NCI-H1048 (cell line): ENCODE data around the gene DNAJA1.
A peak's percentile ranks its signal among the peaks of the same experiment; 100 is the strongest.

Experiments used
- DNase-seq: peaks from one replicate; lab custom pipeline; 2025; lab: John Stamatoyannopoulos, UW

DNAJA1 gene

DNA sequence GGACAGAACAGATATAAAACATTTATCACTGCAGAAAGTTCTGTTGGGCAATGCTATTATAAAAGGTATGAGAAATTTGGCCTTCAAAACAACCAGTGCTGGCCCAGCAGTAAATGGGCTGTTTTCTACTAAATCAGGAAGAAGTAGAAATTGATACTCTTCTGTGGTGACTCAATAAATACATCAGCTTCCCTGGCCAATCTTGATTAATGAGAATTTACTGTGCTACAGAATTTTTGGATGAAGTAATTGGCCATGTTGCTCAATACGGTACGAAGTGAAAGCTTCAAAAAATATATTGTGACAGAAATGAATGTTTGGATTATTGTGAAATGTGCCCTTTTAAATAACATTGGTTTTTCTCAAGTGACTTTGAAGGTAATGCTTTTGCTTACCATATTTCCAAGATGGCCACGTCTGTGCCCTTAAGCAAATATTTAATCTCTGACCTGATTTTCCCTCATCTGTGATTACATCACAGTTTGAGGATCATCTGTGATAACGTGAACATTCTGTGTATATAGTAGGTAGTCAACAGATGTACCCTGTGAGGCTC lies 4.2 kb downstream of the DNAJA1 start:
- DNase-seq = no peak

DNA sequence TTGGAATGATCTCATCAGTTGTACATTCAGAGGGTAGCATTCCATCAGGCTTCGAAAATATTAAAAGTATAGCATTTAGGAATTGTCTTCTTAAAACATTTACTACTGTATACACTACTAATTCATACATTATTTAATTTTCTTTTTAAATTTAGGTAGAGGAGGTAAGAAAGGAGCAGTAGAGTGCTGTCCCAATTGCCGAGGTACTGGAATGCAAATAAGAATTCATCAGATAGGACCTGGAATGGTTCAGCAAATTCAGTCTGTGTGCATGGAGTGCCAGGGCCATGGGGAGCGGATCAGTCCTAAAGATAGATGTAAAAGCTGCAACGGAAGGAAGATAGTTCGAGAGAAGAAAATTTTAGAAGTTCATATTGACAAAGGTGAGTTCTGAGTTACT lies 5.2 kb downstream of the DNAJA1 start:
- no peak for DNase-seq

DNA sequence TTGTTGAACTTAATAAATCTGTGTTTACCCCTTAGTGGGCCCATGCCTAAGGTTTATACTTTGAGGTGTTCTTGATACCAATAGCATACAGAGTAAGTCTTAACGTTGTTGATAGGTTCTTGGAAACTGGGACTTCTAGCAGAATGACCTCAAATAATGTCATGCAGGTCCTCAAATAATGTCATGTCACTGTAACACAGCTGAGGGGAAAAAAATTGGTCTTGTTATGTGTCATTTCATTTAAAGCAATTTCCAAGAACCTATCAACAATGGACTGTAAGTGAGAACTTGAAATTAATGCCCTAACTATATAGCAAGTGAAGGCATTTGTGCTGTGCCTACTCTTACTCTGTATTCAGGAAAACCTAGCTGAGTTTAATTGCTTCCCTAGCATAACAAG lies 7.2 kb downstream of the DNAJA1 start:
- DNase-seq = no peak

DNA sequence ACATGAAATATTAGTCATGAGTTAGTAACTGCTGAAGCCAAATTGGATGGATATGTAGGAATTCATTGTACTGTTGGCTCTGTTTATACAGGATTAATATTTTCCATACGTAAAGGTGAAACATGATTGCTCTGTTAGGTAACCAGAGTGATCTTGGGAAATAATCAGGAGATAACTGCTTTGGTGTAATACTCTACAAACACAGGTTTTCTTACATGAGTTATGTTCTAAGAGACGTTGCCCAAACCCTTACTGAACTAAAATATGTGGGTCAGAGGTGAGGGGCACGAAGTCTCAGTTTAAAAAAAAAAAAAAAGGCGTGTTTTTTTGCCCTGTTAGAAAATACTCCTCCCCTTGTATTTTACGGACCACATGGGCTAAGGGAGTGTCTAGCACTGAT lies 7.8 kb downstream of the DNAJA1 start:
- no peak for DNase-seq

DNA sequence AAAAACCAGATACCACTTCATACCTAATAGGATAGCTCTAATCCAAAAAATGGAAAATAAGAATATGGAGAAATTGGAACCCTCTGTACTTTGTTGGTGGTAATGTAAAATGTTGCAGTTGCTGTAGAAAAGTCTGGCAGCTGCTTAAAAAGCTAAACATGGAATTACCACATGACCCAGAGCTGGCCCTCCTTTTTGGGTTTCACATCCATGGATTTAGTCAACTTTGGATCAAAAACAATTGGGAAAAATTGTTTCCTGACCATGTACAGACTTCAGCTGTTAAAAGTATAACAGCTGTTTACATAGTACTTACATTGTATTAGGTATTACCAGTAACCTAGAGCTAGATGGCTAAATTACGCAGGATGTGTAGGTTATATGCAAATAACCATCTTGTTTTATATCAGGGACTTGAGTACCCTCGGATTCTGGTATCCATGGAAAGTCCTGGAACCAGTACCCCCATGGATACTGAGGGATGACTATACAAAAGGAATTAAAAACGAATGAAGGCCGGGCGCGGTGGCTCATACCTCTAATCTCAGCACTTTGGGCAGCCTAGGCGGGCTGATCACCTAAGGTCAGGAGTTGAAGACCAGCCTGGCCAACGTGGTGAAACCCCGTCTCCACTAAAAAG lies 15.8 kb downstream of the DNAJA1 start:
- DNase-seq = no peak

DNA sequence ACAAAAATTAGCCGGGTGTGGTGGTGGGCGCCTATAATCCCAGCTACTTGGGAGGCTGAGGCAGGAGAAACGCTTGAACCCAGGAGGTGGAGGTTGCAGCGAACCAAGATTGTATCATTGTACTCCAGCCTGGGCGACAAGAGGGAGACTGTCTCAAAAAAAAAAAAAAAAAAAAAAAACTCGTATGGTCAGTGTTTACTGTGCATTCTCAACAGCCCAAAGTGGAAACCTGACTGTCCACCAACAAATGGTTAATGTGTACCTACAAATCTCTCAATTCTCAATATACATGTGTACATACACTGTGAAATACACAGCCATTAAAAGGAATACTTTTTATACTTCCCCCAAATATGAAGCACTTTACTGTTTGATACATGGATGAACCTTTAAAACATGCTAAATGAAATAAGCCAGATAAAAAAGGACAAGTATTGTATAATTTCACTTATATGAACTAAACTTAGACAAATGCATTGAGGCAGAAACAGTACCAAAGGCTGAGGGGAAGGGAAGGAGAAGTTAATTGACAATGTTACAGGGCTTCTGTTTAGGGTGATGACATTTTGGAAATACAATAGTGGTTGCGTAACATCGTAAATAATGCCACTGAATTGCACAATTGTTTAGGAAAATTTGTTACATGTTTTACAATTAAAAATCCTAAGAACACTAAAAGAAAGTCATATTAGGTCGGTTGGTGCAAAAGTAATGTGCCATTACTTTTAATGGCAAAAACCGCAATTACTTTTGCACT lies 16.5 kb downstream of the DNAJA1 start:
- no peak for DNase-seq

DNA sequence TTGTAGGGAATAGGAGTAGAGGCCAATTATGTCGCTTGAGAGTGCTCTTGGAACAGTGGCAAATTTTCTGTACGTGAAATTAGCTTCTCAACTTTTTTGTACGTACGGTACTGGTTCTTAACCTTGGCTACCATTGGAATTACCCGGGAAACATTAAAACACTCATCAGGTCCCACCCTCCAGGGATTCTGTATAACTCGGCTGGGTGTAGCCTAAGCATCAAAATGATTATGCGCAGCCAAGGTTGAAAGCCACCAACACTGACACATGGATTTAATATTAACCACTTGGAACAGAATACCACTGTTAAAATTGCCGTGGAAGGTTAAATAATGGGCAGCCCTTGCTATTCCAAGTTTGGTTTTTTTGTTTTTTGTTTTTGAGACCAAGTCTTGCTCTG lies 17.4 kb downstream of the DNAJA1 start:
- DNase-seq = no peak

DNA sequence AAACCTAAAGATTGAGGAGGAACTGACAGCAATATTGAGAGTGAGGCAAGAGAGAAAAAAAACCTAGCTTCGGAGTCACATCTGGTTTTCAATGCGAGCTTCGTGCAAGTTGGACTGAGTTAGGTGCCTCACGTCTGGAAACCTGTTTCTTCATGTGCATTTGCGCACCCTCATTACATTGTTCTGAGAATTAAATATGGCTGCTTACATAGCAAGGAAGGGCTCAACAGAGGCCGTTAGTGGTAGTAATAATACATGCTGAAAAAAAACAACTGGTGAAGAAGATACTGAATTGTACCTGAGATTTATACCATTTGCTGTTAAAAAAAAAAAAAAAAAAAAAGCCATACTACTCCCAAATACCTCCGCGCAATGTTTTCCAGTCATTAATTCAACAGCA lies 18.6 kb downstream of the DNAJA1 start:
- no peak for DNase-seq

DNA sequence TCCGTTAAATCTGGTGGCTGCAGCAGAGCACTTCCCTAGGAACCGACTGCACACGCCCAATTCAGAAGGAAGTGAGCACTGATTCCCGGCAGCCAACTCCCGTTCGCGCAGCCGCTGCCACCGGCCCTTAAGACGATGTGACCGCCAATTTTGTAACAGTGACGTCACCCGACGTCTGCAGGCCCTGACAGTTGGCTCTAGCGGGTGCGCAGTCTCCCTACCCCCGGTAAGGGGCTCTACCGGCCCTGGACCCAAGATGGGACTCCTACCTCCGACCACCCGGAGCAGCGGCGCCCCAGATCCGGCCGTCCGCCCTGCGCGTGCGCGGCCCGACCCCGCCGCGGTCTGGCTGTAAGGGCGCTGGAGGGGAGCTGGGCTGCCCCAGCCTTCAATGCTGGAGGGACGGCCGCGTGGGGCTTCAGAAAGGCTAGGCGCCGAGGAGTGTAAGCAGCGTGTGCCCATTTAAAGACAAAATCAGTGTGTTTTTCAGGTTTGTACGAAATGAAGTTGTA lies 19.1 kb downstream of the DNAJA1 start:
- no peak for DNase-seq

DNA sequence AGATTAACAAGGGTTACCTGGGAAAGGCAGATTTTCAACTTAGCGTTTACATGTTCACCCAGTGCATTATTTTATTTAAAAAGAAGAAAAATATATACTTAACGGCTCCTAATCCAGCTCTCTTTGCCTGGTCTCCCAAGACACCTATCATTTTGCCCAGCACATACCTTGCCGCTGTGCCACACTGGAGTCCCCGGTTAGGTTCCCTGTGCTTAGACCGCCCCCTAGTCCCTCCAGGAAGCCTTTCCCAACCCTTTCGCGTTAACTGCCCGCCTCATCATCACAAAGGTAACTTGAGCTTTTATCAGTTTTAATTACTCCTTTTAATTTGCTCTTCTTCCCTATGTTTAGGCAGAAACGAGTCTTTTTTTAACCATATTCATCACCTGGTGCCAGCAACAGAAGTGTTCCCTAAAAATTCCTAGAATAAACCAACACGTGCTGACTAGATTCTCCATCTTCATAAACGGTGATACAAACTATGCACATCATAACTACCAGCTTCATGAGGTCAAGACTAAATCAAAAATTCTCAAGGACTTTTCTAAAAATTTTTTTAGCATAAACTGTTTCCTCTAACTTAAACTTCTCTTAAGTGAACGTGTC lies 19.7 kb downstream of the DNAJA1 start:
- no peak for DNase-seq

DNA sequence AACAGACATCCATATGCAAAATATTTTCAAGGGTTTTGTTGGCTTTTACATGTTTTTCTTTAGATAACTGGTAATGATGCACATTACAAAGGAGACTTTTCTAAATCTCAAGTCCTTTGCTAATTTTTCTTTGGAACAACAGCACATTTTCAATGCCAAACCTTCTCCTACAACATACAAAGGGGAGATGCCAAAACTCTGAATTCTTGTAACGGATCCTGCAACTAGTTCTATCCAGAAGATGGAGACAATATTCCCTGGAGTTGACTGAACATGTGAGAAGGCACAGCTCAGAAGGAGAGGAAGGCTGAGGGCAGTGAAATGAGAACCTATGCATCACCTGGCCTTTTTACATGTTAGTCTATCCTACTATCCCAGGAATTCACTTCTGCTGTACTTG lies 21.0 kb downstream of the DNAJA1 start:
- no peak for DNase-seq

DNA sequence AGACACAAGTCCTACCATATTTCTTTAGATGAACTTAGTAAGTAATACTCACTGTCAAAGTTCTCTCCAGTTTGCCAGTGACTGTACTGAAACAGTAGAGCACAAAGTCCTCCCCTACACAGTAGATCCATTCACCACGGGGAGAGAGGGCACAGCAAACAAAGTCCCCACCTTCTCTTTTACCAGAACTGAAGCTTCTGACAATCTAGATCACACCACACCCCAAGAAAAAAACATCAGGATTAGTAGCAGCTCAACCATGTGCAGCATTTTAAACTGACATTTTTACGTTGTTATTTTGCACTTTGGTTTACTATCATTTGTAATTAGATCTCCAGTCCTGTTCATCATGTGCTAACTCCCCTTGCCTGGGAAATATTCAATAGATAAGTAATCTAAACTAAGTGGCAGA lies 23.0 kb downstream of the DNAJA1 start:
- DNase-seq = no peak

DNA sequence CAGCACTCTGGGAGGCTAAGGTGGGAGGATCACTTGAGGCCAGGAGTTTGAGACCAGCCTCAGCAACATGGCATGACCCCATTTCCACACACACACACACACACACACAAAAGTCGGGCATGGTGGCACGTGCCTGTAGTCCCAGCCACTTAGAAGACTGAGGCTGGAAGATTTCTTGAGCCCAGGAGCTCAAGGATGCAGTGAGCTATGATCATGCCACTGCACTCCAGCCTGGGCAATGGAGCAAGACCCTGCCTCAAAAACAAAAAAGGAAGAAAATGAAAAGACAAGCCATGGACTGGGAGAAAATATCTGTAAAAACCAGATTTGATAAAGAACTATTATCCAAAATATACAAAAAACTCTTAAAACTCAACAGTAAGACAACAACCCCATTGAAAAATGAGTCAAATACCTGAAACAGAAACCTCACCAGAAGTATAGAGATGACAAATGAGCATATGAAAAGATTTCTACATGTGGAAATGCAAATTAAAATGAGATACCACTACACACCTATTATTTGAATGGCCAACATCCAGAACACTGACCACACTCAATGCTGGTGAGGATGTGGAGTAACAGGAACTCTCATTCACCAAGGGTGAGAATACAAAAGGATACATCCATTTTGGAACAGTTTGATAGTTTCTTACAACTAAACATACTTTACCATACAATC lies 24.7 kb downstream of the DNAJA1 start:
- DNase-seq = no peak

DNA sequence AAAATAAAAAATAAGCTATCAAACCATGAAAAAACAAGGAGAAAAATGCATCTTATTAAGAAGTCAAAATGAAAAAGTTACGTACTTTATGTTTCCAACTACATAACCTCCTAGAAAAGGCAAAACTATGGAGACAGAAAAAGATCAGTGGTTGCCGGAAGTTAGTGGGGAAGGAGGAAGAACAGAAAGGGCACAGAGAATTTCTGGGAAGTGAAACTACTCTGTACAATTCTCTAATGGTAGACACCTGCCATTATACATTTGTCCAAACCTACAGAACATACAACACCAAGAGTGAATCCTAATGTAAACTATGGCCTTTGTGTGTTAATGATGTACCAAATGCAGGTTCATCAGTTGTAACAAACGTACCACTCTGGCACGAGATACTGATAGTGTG lies 26.1 kb downstream of the DNAJA1 start:
- no peak for DNase-seq

DNA sequence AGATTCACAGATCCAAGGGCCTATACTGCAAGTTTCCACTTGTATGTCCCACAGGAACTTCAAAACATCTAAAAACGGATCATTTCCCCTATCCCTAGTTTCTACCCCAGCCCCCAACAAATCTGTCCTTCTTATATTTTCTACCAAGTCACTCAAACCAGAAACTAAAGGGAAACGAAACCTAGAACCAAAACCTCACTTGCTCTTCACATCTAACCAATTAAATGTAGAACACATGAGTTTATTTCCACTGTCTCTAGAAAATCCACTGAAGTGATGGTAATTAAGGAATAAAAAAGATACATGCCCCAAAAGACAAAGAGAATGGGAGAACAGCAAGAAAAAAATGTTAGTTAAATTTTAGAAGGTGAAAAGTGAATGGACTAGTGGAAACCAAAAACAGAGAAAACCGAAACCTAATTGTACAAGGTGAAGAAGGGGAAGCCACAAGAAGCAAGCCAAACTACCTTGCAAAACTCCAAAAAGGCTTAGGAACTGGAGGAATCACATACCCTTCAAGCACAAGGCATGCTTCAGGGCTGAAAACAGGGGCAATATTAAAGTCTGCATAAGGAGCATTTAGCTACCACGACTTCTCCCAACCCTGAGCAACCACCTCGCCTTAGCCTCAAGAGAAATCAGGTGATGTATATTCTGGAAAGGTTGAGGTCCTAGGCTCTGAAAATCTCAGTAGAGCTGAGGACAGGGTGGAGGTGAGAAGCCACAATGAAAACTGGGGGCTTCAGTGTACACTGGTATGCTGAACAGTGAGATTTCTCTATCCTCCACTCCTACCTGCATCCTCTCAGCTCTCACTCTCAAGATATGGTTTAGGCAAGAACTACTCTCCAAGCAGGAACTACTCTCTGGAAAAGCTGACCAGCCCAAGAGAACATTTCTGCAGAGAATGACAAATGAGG lies 40.3 kb downstream of the DNAJA1 start:
- DNase-seq = no peak

DNA sequence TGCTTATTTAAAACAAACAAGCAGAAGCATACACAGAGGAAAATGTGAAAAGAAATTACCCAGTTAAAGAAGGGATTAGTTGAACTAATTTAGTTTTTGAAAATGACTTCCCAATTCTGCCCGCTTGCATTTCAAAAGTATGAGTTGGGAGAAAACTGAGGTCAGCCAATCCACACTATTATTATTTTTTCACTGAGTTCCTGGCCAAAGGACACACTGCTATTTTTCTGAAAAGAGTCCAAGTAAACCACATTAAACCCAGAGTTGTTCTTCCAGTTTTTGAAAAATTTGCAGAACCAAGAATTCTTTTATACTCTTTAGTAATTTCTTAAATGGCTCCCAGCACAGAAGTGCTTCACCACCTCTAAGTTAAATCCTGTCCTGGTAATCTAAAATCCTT lies 43.9 kb downstream of the DNAJA1 start:
- no peak for DNase-seq

DNA sequence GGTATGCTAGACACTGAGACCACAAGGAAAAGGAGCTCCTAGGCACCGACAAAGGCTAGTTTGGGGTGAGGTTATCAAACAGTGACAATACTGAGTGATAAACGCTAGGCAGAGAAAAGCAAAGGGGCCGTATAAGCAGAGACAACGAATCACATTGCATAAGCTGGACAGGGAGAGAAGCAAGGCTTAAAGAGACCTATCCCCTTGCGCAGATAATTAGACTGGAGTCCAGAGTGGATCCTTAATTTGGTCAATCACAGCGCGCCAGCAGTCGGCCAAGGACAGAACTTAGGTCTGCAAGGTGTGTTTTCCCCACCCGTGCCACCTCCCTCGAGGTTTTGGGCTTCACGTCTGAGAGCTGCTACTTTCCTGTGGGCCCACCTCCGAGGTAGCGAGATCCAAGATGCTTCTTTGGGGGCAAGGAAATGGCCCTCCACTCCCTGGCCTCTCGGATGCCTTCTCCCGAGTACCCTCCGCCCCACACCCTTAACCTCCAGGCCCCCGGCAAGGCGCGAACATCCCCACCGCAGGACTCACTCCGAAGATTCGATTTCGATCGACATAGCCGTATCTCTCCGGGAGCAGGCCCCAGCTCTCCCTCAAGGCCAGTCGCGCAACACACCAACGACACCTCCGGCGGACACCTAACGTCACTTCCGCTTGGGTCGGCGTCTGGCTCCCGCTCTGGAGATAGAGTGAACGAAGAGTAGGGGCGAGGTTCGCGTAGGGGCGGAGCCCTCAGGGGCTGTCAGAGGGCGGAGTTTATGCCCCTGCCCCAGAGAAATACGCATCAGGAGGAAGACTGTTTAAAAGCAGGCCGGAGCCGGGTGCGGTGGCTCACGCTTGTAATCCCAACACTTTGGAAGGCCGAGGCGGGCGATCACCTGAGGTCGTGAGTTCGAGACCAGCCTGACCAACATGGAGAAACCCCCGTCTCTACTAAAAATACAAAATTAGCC lies 51.3 kb downstream of the DNAJA1 start, which contains the start of gene SMU1:
Gene SMU1 (minus strand): TSS at position 629 of the 959 bp plus-strand sequence. CDS start 66 bp downstream, at position 563.
- DNase-seq = peak; percentile 93

DNA sequence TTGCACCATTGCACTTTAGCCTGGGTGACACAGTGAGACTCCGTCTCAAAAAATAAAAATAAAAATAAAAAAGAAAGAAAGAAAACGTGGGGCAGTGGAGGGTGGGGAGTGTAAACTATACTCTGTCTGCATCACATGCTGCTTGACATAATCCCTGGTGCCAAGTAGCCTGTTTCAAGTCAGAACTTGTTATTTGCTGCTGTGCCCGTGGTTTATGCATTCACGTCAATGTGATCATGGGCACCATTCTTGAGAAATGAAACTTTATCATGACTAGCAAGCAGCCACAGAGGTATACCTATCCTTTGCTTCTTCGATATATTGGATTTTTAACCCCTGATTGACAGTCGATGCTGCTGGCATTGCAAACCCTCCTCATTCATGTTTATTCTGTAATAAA lies 55.5 kb downstream of the DNAJA1 start:
- DNase-seq = no peak

DNA sequence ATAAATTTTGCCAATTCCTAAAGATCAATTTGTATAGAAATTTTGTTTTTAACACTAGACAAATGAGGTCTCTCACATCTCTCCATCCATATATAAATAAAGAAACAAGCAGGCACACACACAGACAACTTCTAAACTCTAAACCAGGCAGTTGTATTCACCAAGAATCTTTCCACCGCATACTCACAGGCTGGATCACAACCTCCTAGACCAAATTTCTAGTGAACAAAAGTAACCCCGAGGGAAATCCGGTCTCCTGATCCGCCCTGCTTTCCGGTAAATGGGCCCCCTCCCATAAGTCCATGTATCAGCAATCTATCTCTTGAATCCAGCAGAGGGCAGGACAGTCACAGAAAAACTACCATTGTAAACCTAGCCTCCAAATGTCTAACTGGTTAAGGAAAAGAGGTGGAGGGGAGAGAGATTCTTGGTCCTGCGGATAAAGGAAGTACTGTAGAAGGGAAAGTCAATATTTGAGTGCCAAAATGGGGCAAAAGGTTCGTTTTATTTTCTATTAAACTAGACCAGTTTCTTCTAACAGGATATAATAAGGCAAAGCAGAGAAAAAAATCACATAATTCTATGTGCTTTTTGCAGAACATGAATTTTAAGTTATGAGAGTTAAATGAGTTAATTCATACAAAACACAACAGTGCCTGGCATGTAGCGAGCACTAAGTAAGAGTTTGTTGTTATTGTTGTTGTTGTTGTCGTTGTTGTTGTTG lies 56.2 kb downstream of the DNAJA1 start:
- DNase-seq = no peak
